Natural killer cell (primary cell): Measurements from ENCODE around the gene RGS3. TPM values are rescaled to one million over a fixed set of nuclear protein-coding genes. Genes with fewer than 3 reads are reported as not detected.
A peak's percentile ranks its signal among the peaks of the same experiment; 100 is the strongest.

ENCODE experiments used
- ATAC-seq, 3 donors: fragments of 150-1000 bp in 2 of 3; fragments of 200-7000 bp in 1 of 3; cut with Tn5 transposase; 1 replicate in 1 of 3; 2 replicates in 2 of 3; pipeline ENCODE4 v1.10.0; 2021; ENCODE audit warnings: mild to moderate bottlenecking in 2 of 3, moderate library complexity in 2 of 3
- DNase-seq, 2 donors: peaks; one replicate each; pipeline versions ENCODE4 v3.0.0 to v3.0.0-alpha.2; 2013 to 2021; ENCODE audit warnings: mixed read lengths in 1 of 2
- H3K27ac ChIP-seq: one replicate; pipeline ENCODE4 v1.5.1; 2013; ENCODE audit warnings: mild to moderate bottlenecking, low read length
- H3K27me3 ChIP-seq: one replicate; pipeline ENCODE4 v1.6.1; 2013; ENCODE audit warnings: low read length; ENCODE audit not compliant: control insufficient read depth, insufficient read depth
- H3K36me3 ChIP-seq: one replicate; pipeline ENCODE4 v1.6.1; 2013; ENCODE audit warnings: low read length; ENCODE audit not compliant: control insufficient read depth, insufficient read depth
- H3K4me1 ChIP-seq: one replicate; pipeline ENCODE4 v1.6.1; 2013; ENCODE audit warnings: low read length; ENCODE audit not compliant: control insufficient read depth, insufficient read depth
- H3K4me3 ChIP-seq: one replicate; pipeline ENCODE4 v1.5.1; 2013; ENCODE audit warnings: low read length
- H3K9me3 ChIP-seq: one replicate; pipeline ENCODE4 v1.6.1; 2013; ENCODE audit warnings: low read length; ENCODE audit not compliant: control insufficient read depth, insufficient read depth
- H3K27ac Mint-ChIP-seq, 2 donors: one replicate each; pipeline ENCODE4 v1.8.0; 2022; ENCODE audit warnings: mild to moderate bottlenecking in 2 of 2, mixed read lengths in 2 of 2, moderate library complexity in 1 of 2
- H3K27me3 Mint-ChIP-seq, 2 donors: one replicate each; pipeline ENCODE4 v1.8.0; 2022; ENCODE audit warnings: low read depth in 2 of 2, mixed read lengths in 2 of 2
- H3K36me3 Mint-ChIP-seq: one replicate; pipeline ENCODE4 v1.8.0; 2022; ENCODE audit warnings: mixed read lengths
- H3K4me1 Mint-ChIP-seq, 2 donors: one replicate each; pipeline ENCODE4 v1.8.0; 2022; ENCODE audit warnings: mixed read lengths in 2 of 2
- H3K4me3 Mint-ChIP-seq: one replicate; pipeline ENCODE4 v1.8.0; 2022; ENCODE audit warnings: mild to moderate bottlenecking, moderate library complexity, mixed read lengths
- H3K9me3 Mint-ChIP-seq, 2 donors: one replicate each; pipeline ENCODE4 v1.8.0; 2022; ENCODE audit warnings: mixed read lengths in 2 of 2
- CTCF ChIP-seq: fragments of 200-600 bp; IDR thresholded peaks from one replicate; pipeline ENCODE4 v1.8.0; 2022; ENCODE audit warnings: antibody characterized with exemption
- WGBS: methylation state at CpG from one replicate; pipeline ENCODE4 v1.1.7; 2013; ENCODE audit warnings: missing lambda C conversion rate; ENCODE audit not compliant: insufficient coverage; 5-methylcytosine and 5-hydroxymethylcytosine counted together
- intact Hi-C: fragments of 100-400 bp; cut with micrococcal nuclease; formaldehyde crosslinking; loops from one replicate; pipeline ENCODE4 v1.14.2; 2022
- total RNA-seq, 4 donors: library from RNA; stranded (reverse); fragments of 120-200 nt in 1 of 4; gene quantifications; one replicate each; pipeline versions ENCODE4 v1.2.3 to v1.2.4, GENCODE V29; 2013 to 2022

Gene RGS3
- total RNA-seq, 3 donors from 2014 or later (not counting 1 experiment from before 2014, with no cell fraction given) = 148 to 269 (median 190) TPM

- H3K9me3 Mint-ChIP-seq = no peaks in the 10 kb centered on the region
These were observed 129.5 kb downstream of the RGS3 start for GRCh38 chr9:113592876-113593575.

GRCh38 chr9:113593682-113594281 lies 130.3 kb downstream of the RGS3 start:
- Histone ChIP-seq H3K4me1 (peaks cover 40% of the 10 kb centered on the region), H3K4me3 (no peak overlapping the region), H3K9me3 (no peaks in the 10 kb centered on the region), H3K36me3 (peaks cover 74% of the 10 kb centered on the region), H3K27ac (peak overlapping the region; percentile 16), H3K27me3 (no peaks in the 10 kb centered on the region)
- H3K27ac Mint-ChIP-seq = peak overlapping the region; percentile 60 to 65
- peak in 2 of 3 donors; percentile 27 to 38 for ATAC-seq
- DNase-seq = no peak
- no peaks in the 10 kb centered on the region for H3K27me3 Mint-ChIP-seq
- no peaks in the 10 kb centered on the region for H3K36me3 Mint-ChIP-seq
- intact Hi-C loops = no loop called here
- no peak for TF ChIP-seq CTCF
- 40% methylated on average over 15 of the region's 15 CpGs for WGBS
- H3K4me3 Mint-ChIP-seq = no peak overlapping the region
- H3K9me3 Mint-ChIP-seq = no peaks in the 10 kb centered on the region
- H3K4me1 Mint-ChIP-seq = peaks cover 40 to 48% of the 10 kb centered on the region in 2 donors

More at GRCh38 chr9:113592876-113593575, 129.5 kb downstream of the RGS3 start:
- ATAC-seq (no peak), DNase-seq (no peak)
- WGBS = 47% methylated on average over 2 of the region's 6 CpGs
- intact Hi-C loops = no loop called here
- H3K4me1 ChIP-seq = peaks cover 48% of the 10 kb centered on the region
- peak overlapping the region; percentile 65 to 89 for H3K27ac Mint-ChIP-seq
- H3K4me3 ChIP-seq = no peak overlapping the region
- H3K4me1 Mint-ChIP-seq = peaks cover 48 to 56% of the 10 kb centered on the region in 2 donors
- no peaks in the 10 kb centered on the region for H3K27me3 Mint-ChIP-seq
- no peak overlapping the region for H3K4me3 Mint-ChIP-seq
- H3K27ac ChIP-seq = no peak overlapping the region
- TF ChIP-seq CTCF = no peak
- H3K36me3 Mint-ChIP-seq = no peaks in the 10 kb centered on the region
- H3K27me3 ChIP-seq = no peaks in the 10 kb centered on the region
- peaks cover 72% of the 10 kb centered on the region for H3K36me3 ChIP-seq
- no peaks in the 10 kb centered on the region for H3K9me3 ChIP-seq

- H3K27me3 Mint-ChIP-seq = no peaks in the 10 kb centered on the region
- intact Hi-C loops = no loop called here
- peak overlapping the region; percentile 60 to 65 for H3K27ac Mint-ChIP-seq
These were observed 131.2 kb downstream of the RGS3 start for GRCh38 chr9:113594484-113595299.

More at GRCh38 chr9:113594484-113595299, 131.2 kb downstream of the RGS3 start:
- H3K9me3 Mint-ChIP-seq = no peaks in the 10 kb centered on the region
- Histone ChIP-seq H3K9me3 (no peaks in the 10 kb centered on the region), H3K27me3 (no peaks in the 10 kb centered on the region), H3K27ac (no peak overlapping the region), H3K36me3 (peaks cover 78% of the 10 kb centered on the region), H3K4me1 (peaks cover 31% of the 10 kb centered on the region), H3K4me3 (no peak overlapping the region)
- no peak for ATAC-seq
- no peak for TF ChIP-seq CTCF
- peaks cover 33 to 39% of the 10 kb centered on the region in 2 donors for H3K4me1 Mint-ChIP-seq
- WGBS = 85% methylated on average over 19 of the region's 19 CpGs
- no peaks in the 10 kb centered on the region for H3K36me3 Mint-ChIP-seq
- no peak for DNase-seq
- H3K4me3 Mint-ChIP-seq = no peak overlapping the region
